Choroid plexus epithelial cell (primary cell): ENCODE results near the gene SNX18.

ENCODE experiments used
- DNase-seq: peaks from one replicate; pipeline ENCODE4 v3.0.0-alpha.2; 2010; ENCODE audit warnings: low read depth
- H3K4me3 ChIP-seq: 2 replicates; pipeline ENCODE4 v1.5.1; 2011; ENCODE audit warnings: low read depth, mild to moderate bottlenecking, control low read depth, low read length, moderate library complexity
- CTCF ChIP-seq: conservative IDR thresholded peaks from 2 replicates; pipeline ENCODE4 v1.5.1; 2011; ENCODE audit warnings: low read depth, mild to moderate bottlenecking, control low read depth, inconsistent platforms, low read length, moderate library complexity

Gene SNX18

GRCh38 chr5:54517512-54518145 is at the start of gene SNX18:
TSS of gene SNX18 (plus strand) at chr5:54517759. CDS start at chr5:54517953, 194 bp downstream.
- peak; percentile 96 for DNase-seq
- H3K4me3 ChIP-seq = peak within 1 kb of the TSS; percentile 63
- peak; percentile 72 for TF ChIP-seq CTCF

GRCh38 chr5:54469622-54470021 is 47.9 kb upstream of the SNX18 start:
- no peak overlapping the region for H3K4me3 ChIP-seq
- peak; percentile 44 for DNase-seq
- no peak for TF ChIP-seq CTCF

GRCh38 chr5:54470128-54470527 is 47.4 kb upstream of the SNX18 start:
- TF ChIP-seq CTCF = no peak
- no peak overlapping the region for H3K4me3 ChIP-seq
- peak; percentile 66 for DNase-seq

- H3K4me3 ChIP-seq = no peak overlapping the region
- DNase-seq = peak; percentile 77
- no peak for TF ChIP-seq CTCF
Observed at GRCh38 chr5:54470677-54471076, 46.9 kb upstream of the SNX18 start.

- TF ChIP-seq CTCF = no peak
- H3K4me3 ChIP-seq = no peak overlapping the region
- no peak for DNase-seq
Observed at GRCh38 chr5:54471398-54471797, 46.2 kb upstream of the SNX18 start.

GRCh38 chr5:54476682-54477081 is 40.9 kb upstream of the SNX18 start:
- H3K4me3 ChIP-seq = no peak overlapping the region
- TF ChIP-seq CTCF = no peak
- no peak for DNase-seq

- TF ChIP-seq CTCF = no peak
- no peak overlapping the region for H3K4me3 ChIP-seq
- no peak for DNase-seq
Observed at GRCh38 chr5:54477941-54478478, 39.5 kb upstream of the SNX18 start.
